GM19395 (cell line): Measurements from ENCODE around the gene USPL1.
"Not testable (repeated sequence)": the region's sequence is repeated elsewhere in the genome, so short reads cannot be mapped to it uniquely, and the experiment has no call there.

Source experiments
- ATAC-seq: cut with Tn5 transposase; IDR thresholded peaks from one replicate; pipeline ENCODE4 v1.9.1; 2021; ENCODE audit warnings: mild to moderate bottlenecking, moderate library complexity; ENCODE audit not compliant: unreplicated experiment

Gene USPL1

DNA sequence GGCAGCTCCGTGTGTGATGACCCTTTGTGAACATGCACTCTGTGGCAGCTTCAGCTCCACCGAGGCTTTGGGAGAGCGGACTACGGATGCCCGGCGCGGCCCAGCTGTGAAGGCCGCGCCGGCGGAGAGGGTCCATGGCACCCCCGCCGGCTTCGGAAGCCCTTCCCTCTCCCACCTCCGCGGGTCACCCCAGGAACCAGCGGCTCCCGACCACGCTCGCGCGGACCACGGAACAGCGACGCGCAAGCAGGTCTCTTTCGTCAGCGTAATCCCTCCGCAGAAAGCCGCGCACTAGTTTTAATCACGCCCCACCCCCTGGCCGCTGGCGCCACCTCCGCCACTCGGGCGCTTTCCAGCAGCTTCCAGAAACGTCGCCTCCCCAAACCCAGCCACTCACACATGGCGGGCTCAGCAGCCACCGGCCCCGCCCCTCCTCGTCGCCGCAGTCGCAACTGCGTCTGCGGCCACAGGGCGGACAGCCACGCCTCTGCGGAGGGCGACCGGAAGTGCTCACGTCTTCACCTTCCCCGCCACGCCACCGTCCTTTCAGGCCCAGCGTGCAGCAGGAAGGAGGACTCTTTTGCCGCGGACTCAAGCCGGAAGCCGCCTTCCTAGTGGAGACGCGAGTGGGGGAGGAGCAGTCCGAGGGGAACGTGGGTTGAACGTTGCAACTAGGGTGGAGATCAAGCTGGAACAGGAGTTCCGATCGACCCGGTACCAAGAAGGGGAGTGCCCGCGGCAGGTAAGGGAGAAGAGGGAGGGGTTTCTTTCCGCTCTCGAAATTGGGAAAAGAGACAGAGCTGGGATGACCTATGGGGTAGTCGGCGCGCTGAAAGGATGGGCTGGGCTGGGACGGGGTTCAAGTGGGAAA lies at the start of gene USPL1:
USPL1 (plus strand) TSS at position 606 of the 871 bp plus-strand sequence. CDS start 3,221 bp downstream, outside the sequence.
- peak; percentile 83 for ATAC-seq

DNA sequence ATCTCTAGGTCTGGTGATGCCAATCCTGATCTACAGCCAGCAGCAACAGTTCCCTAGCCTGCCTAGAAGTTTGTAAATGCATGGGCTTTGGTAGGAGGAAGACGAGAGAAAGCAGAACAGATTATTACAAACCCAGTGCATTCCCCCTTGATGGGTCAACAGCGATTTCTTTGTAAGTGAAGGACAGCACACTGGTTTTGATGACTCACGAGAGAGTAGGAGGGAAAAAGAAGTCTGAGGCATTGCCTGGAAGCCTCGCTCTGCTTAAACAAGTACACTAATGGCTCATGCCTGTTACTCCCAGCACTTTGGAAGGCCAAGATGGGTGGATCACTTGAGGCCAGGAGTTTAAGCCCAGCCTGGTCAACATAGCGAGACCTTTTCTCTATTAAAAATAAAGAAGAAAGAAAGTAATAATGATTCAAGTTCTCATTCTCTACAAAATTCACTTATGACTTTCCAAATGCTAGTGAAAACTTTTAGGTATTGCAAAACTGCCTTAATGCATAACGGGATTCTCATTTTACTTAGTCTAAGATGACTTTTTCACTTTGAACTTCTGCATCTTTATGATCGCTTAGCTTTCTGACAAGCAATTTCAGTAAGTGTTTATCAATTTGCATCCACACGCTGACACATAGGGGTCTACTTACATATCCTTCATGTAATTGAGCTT lies 47.7 kb upstream of the USPL1 start:
- ATAC-seq, result no peak

DNA sequence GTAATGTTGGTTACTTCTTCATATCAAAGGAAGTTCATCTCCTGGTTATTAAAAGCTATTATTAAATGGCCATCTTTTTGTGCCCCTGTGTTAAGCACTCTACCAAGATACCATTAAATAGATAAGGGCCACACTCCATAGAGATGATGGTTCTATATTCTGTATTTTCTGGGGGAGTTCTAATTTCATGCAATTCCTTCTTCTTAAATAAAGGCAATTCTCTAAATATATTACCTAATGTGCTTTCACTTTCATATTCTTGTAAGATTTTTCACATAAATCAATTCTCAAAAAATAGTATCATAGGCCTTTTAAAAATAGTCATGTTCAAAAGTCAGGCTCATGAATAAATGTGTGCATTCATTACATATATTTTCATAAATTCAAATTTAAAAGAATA lies 47.0 kb upstream of the USPL1 start:
- no peak for ATAC-seq

DNA sequence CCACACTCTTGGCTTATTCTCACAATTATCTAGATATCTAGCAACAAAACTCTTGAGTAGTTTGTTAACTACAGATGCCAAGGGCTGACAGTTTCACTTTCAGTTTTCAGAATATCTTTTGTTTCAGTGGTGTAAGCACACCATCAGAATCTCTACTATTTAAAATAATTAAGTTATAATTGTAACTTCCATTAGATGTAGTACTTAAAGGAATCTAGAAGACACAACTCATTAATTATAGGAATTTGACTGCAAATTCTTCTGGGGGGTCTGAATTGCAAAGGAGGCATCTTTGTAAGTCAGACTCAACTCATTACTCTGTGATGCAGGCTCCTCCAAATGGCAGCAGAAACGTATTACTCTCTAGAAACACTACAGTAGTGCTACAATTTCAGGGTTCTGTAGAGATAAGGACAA lies 44.9 kb upstream of the USPL1 start:
- peak; percentile 72 for ATAC-seq

DNA sequence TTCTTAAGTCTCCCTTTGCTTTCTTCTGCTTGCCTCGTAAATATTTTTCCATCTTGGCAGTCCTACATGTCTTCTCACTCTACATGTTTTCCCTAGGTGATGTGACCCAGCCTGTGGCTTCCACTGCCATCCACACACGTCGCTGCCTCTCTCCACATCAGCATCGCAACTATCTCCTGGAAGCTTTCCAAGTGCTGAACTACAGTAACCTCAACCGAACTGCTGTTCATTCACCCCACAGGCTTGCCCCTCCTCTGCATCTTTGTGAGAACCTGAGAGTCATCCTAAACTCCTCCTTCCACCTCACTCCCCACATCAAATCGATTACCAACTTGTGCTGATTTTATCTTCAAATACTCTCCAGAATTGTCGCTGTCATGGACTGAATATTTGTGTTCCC lies 41.2 kb upstream of the USPL1 start:
- ATAC-seq, result no peak

DNA sequence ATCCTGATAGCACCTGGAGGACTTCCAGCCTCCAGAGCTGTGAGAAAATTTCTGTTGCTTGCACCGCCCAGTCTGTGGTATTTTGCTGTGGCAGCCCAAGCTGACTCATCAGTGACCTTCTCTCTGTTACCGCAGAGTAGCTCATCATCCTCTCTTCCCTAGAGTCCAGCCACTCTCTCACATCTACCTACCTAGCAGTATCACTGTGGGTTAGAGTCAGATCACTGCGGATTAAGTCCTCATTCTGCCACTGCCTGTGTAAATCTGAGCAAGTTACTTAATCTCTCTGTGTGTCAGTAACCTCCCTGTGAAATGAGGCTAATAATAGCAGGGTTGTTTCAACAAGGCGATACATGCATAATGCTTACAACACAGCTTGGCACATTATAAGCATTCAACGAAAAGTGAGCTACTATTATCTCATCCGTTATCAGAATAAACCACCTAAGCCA lies 40.3 kb upstream of the USPL1 start:
- ATAC-seq, result peak; percentile 81

DNA sequence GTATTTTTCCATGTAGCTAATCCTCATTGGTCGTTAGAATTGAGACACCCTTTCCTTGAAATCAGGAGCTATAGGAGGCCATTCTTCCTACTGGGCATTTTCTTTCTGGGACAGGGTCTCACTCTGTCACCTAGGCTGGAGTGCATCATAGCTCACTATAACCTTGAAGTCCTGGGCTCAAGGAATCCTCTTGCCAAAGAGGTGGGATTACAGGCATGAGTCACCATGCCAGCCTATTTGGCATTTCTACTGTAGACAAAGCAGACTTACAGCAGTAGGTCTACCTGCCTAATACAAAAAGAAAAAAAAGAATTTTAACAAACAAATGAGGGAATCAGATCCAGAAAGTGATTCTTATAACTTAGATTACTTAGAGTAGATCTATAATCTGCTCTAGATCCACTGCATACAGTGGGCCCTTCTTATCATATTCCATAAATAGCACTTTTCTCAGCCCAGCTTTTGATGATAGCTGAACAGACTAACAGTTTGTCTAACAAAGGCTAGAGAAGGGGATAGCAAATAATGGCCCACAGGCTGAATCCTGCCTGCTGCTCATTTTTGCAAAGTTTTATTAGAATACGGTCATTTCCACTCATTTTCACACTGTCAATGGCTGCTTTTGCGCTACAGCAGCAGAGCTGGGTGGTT lies 36.7 kb upstream of the USPL1 start:
- ATAC-seq, result no peak

DNA sequence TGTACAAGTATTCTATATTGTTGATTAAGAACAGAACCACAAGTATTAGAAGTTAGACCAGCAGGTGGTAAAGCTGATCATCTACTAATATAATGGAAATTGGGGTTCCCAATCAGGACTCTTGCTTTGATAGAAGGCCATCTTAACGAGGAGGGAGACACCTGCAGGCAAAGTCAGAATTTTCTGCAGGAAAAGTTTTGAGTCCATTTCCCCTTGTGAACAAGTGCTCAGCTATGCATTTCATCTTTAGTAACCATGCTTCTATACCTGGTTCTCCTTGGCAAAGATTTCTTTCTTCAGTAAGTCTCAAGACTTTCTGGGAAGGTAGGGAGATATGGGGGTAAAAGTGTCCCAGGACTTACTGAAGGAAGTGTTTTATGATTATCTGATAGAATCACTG lies 36.1 kb upstream of the USPL1 start:
- no peak for ATAC-seq

DNA sequence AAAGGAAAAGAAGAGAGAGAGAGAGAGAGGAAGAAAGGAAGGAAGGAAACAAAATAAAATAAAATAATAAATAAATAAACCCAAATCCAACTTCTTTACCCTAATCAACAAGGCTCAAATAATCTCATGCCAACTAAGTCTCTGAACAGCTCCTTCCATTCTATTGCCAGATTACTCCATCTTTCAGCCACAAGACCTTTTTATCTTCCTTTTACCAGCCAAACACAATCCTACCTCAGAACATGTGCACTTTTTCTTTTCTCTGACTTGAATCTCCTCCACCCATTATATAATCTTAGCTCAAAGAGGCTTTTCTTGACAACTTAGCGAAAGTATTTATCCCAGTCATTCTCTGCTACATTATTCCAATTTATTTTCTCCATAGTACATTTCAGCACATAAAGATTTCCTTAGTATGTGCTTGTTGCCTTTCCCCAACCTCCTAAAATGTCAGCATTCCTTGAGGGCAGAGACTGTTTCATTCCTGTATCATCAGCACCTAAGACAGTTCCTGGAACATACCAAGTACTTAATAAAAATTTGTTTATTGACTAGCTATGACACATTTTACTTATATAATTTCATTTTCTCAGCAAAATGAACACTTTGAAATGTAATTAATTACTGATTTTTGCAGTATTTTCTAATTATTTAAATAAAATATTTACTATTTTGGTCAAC lies 33.5 kb upstream of the USPL1 start:
- ATAC-seq, result no peak

DNA sequence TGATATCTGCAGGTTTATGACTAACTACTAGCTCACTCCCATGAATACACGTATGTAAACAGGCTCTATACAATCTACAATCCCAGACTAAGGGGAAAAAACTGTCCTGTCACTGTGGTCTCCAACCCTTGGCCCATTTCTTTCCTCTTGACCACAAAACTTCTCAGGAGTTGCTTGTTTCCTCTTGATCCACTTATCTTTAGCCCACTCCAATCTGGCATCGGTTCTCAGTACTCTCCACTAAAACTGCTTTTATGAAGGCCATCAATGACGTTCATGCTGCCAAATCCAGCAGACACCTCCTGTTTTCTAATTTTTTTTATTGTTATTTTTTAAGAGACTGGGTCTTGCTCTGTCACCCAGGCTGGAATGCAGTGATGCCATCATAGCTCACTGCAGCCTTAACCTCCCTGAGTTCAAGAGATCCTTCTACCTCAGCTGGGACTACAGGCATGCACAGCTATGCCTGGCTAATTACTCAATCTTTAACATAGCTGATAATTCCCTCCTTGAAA lies 31.9 kb upstream of the USPL1 start:
- ATAC-seq, result no peak

DNA sequence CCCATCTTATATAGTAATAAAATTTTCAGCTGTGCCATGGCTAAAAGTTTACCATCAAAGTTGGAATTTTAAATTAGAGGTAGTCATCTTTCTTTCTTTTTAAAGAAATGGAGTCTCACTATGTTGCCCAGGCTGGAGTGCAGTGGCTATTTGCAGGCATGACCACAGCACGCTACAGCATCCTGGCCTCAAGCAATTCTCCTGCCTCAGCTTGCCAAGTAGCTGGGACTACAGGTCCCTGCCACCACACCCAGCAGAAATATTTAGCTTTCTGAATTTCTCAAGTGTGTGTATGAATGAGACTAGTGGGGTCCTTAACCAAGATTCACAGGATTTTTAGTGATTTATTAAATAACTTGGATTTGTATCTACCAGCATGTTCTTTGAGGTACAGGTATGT lies 30.5 kb upstream of the USPL1 start:
- no peak for ATAC-seq

DNA sequence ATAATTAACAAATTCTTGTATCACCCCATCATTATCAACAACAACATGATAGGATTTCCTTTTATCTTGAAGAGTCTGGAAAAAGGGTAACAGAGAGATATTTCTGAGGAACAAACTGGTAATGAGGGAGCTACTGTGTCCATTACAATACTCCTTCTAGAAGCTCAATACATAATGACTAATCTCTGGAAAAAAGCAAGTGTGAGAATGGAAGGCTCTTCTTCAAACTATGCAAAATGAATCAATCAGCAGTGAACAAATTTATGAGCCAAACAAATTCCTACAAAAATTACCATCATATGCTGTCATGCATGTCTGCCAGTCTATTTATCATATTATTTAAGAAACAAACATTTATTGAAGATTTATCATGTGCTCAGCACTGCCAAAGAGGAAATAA lies 30.0 kb upstream of the USPL1 start:
- no peak for ATAC-seq

DNA sequence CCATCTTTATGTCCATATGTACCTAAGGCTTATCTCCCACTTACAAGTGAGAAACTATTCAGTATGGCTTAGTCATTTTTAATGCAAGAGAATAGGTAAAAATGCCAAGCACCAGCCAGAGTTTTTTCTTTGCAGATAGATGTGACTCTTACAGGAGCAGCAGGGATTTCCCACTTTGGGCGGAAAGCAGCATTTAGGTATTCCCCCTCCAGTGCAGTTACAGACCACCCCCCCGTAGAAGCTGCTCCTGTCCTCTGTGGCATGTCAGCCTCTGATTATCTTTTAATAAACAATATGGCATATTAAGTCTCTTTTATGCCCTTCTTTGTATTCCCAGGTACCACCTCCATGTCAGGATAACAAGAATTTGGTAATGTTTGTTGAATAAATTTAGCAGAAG lies 24.7 kb upstream of the USPL1 start:
- ATAC-seq, result no peak

DNA sequence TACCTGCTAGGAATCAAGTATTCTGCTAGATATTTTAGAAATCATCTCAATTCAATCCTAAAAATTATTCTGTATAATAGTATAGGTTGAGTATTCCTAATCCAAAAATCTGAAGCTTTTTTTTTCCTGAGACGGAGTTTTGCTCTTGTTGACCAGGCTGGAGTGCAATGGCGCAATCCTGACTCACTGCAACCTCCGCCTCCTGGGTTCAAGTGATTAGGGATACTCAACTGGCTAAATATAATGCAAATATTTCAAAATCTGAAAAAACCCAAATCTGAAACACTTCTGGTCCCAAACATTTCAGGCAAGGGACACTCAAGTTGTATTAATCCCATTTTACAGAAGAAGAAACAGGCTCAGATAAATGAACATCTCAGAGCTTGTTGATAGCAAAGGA lies 17.2 kb upstream of the USPL1 start:
- ATAC-seq, result no peak

DNA sequence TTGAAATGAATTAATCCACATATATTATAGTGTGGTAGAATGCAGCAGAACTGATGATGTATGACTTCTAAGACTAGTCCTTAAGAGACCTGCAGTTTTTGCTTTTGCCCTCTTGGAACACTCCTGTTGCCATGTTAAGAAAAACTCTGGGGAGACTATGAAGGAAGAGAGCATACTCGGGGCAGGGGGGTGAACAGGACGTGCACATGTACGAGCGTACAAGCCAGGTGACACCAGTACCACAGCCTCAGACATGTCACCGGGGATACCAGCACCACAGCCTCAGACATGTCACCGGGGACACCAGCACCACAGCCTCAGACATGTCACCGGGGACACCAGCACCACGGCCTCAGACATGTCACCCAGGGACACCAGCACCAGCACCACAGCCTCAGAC lies 15.9 kb upstream of the USPL1 start:
- no peak for ATAC-seq

DNA sequence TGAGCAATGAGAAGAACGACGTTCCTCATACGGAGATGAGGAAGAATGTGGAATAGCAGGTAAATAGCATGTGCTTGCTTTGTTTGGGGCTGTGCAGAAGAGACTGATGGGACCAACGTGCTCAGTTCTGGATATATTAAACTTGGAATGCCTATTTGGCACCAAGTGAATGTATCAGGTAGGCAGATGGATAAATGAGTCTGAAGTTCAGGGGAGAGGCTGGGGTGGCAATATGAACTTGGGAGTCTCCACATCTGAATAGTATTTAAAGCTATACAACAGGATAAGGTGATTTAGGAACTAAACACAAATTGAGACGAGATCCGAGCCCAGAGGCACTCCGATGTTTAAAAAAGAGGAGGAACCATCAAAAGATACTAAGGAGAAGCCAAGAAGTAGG lies 12.7 kb upstream of the USPL1 start:
- ATAC-seq, result no peak

DNA sequence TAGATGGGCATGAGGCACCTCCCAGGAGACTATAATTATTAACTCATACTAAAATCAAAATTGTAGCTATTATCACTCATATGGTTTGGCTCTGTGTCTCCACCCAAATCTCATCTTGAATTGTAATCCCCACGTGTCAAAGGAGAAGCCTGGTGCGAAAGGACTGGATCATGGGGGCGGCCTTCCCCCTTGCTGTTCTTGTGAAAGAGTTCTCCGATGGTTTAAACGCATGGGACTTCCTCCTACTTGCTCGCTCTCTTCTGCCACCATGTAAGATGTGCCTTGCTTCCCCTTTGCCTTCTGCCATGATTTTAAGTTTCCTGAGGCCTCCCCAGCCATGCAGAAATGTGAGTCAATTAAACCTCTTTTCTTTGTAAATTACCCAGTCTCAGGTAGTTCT lies 10.5 kb upstream of the USPL1 start:
- ATAC-seq, result not testable (repeated sequence)

DNA sequence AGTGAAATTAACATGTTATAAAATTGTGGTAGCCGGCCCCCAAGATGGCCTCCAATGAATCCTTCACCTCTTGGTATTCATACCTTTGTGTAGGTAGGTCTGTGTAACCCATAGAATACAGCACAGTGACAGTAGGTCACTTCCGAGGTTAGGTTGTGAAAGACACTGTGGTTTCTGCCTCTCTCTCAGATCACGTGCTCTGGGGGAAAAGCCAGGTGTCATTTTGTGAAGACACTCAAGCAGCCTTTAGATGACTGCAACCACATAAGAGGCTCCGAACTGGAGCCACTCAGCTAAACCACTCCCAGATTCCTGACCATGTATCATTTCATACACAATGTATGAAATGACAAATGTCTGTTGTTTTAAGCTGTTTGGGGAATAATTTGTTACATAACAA lies 9.8 kb upstream of the USPL1 start:
- peak; percentile 98 for ATAC-seq

DNA sequence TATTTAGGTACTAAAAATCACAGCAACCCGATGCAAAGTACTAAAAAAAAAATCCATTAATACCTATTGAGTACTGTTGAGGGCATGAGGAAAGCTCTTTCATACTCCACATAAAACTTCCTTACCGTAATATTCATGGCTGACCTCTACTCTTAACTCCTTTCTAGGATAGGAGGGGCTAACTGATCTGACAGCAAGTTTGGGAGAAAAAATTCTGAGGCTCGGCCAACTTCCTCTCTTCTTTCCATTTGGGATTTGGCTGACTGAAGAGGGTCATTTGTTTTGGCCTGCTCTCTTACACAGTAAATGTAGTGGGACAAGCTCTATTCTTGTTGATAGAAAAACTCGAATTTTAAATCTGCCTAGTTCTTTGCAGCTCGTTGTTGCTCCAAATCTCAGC lies 9.4 kb upstream of the USPL1 start:
- no peak for ATAC-seq

DNA sequence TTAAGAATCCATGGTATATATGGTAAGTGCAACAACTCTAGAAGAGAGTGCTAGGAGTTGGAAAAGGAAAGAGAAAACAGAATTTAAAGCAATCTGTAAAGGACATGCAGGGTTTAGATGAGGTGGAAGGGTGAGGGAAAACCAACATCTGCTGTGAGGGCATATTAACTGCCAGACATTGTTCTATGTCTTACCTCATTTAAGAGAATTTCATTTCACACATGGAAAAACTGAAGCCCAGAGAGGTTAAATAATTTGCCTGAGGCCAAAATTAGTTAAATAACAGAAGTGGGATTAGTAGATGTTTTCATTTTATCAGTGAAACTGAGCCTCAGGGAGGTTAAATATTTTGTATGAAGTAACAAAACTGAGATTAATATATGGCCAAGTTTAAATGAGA lies 7.4 kb upstream of the USPL1 start:
- no peak for ATAC-seq

DNA sequence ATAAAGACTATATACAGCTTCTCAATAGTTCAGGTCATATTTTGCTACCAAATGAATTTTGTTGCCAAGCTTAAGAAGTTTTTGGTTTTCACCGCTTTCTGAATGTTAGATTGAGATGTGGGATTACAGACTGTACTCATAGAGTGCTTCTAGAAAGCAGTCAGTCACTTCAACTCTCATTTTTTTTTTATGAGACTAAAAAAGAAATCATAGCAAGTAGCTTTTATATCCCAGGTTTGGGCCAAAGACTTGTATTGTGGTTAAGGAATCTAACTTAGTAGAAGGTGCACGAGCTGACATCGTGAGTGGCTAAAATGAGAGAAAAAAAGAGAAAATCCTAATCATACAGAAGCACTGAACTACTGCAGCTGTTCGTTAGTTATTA lies 2.2 kb upstream of the USPL1 start:
- no peak for ATAC-seq
